PC-3 (cell line): ENCODE results near the gene RAB29.
"Not testable (repeated sequence)": the region's sequence is repeated elsewhere in the genome, so short reads cannot be mapped to it uniquely, and the experiment has no call there.

Experiments
- EZH2 ChIP-seq: fragments of 300-600 bp; sonication (generic); IDR thresholded peaks from one replicate; pipeline ENCODE4 v1.6.1; 2017; ENCODE audit warnings: antibody characterized with exemption, mild to moderate bottlenecking, low read length; ENCODE audit not compliant: unreplicated experiment
- EZH2phosphoT487 ChIP-seq: fragments of 300-600 bp; sonication (generic); IDR thresholded peaks from 2 replicates; pipeline ENCODE4 v1.6.1; 2018; ENCODE audit warnings: mild to moderate bottlenecking, antibody characterized with exemption, low read length, borderline replicate concordance
- TF ChIP-seq, protein P1 (sequence below): fragments of 300-600 bp; sonication (generic); conservative IDR thresholded peaks from 2 replicates; pipeline ENCODE4 v1.5.1; 2017; ENCODE audit warnings: antibody characterized with exemption, low read depth, mild to moderate bottlenecking, low read length

DNA sequence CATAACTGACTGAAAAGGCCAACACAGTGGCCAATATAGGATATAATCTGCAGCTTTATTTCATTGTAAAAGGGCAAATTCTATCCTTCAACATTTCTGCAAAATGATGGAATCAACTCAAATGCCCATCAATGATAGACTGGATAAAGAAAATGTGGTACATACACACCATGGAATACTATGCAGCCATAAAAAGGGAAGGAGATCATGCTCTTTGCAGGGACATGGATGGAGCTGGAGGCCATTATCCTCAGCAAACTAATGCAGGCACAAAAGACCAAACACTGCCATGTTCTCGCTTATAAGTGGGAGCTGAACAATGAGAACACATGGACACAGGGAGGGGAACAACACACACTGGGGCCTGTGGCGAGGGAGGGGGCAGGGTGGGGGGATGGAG is 54.5 kb downstream of the RAB29 start:
- TF ChIP-seq, protein P1, sequence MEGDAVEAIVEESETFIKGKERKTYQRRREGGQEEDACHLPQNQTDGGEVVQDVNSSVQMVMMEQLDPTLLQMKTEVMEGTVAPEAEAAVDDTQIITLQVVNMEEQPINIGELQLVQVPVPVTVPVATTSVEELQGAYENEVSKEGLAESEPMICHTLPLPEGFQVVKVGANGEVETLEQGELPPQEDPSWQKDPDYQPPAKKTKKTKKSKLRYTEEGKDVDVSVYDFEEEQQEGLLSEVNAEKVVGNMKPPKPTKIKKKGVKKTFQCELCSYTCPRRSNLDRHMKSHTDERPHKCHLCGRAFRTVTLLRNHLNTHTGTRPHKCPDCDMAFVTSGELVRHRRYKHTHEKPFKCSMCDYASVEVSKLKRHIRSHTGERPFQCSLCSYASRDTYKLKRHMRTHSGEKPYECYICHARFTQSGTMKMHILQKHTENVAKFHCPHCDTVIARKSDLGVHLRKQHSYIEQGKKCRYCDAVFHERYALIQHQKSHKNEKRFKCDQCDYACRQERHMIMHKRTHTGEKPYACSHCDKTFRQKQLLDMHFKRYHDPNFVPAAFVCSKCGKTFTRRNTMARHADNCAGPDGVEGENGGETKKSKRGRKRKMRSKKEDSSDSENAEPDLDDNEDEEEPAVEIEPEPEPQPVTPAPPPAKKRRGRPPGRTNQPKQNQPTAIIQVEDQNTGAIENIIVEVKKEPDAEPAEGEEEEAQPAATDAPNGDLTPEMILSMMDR = not testable (repeated sequence)
- TF ChIP-seq EZH2, EZH2phosphoT487: not testable (repeated sequence)
